NCI-H460 (cell line): ENCODE measurements around the gene PLA2G4F. TPM values are rescaled to one million over a fixed set of nuclear protein-coding genes. Genes with fewer than 3 reads are reported as not detected.
"Not testable (repeated sequence)": the region's sequence is repeated elsewhere in the genome, so short reads cannot be mapped to it uniquely, and the experiment has no call there.

Experiments used
- DNase-seq: peaks from one replicate; pipeline ENCODE4 v3.0.0-alpha.2; 2016; ENCODE audit warnings: low read depth; ENCODE audit errors: extremely low read depth
- small RNA-seq, 2 experiments: library from RNA; depleted of rRNA; stranded (forward); fragments of <200 nt; gene quantifications; one replicate each; pipeline ENCODE3, GENCODE V24; 2014
- total RNA-seq: library from RNA; depleted of rRNA; stranded (reverse); fragments of >200 nt; shearing (Covaris generic); gene quantifications from 2 replicates; pipeline ENCODE4 v1.2.3, GENCODE V29; 2014; rRNA removed

The PLA2G4F gene
- total RNA-seq, 1 experiment from 2014 or later, result not detected

GRCh38 chr15:42104095-42104891, 52.1 kb downstream of the PLA2G4F start:
- DNase-seq, result no peak

GRCh38 chr15:42102646-42103235, 53.7 kb downstream of the PLA2G4F start:
- no peak for DNase-seq

DNA sequence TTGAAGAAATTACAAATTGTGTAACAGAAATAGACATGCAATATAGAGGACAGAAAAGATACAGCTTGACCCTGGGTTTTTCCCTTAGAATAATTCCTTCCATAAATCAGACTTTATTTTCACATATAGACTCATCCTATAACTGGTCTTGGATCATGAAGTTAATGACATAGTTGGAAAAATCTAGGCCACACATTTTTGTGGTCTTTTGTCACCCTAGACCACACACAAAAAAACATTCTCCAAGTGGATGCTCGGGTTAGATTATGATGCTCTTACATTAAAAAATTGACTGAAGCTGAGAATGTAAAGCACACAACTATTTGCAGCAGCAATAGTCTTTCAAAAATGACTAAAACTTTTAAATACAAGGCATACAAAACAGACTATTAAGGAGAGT, 54.6 kb downstream of the PLA2G4F start:
- DNase-seq, result no peak

GRCh38 chr15:42100021-42100800, 56.2 kb downstream of the PLA2G4F start:
- DNase-seq, result no peak

DNA sequence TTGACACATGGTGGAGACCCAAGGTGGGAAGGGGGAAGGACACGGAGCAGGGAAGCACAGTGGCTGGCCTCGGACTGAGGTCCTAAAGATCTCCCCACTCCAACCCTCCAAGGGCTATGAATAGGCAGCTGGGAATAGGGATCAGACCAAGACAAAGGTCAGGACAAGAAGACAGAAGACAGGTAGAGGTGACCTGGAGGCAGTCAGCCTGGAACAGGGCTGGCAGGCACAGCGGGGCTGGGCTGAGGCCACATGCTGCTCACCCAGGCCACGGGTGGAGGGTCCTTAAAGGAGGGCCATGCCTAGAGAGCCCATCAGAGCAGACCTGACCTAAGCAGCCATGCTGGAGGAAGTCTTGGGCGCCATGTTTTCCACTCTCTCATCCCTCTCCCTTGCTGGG, 59.4 kb downstream of the PLA2G4F start:
- no peak for DNase-seq

DNA sequence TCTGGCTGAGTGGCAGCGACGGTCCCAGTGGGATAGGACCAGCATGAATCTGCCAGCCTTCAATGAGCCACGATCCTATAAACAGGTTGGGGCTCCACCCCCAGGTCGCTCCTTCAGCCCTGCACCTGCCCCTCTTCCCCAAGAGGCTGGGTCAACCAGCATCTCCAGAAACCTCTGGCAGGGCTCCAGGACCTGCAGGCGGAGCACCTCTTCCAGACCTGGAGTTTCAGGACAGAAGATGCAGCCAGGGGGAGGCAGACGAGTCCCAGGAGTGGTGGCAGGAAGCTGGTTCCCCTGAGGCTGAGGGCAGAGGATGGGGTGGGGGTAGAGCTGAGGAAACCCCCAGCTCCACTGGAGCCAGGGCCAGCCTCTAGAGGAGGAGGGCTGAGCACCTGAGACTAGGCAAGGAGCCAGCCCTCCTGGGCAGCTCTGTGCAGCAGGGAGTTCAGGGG, 61.9 kb downstream of the PLA2G4F start, which contains the start of gene PLA2G4D:
TSS of gene PLA2G4D (minus strand) at position 51 of the 452 bp plus-strand sequence. CDS start 103 bp downstream, outside the sequence.
- DNase-seq, result no peak

DNA sequence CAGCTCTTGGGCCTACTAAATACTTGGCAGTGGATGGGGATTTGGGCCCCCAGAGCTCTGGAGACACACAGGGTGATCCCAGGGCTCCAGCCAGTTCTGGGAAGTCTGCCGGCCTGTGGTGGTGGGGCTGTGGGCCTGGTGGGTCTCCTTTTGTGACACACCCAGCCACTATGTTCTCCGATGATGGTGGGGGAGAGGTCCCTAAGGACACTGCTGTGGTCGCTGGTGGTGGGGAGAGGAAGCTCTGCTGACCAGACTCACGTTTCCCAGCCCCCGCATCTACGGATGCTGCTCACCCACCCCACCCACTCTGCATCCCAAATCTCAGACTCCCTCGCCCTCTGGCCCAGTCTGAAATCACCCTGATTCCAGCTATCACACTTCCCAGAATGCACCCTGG, 62.5 kb downstream of the PLA2G4F start:
- DNase-seq, result no peak

DNA sequence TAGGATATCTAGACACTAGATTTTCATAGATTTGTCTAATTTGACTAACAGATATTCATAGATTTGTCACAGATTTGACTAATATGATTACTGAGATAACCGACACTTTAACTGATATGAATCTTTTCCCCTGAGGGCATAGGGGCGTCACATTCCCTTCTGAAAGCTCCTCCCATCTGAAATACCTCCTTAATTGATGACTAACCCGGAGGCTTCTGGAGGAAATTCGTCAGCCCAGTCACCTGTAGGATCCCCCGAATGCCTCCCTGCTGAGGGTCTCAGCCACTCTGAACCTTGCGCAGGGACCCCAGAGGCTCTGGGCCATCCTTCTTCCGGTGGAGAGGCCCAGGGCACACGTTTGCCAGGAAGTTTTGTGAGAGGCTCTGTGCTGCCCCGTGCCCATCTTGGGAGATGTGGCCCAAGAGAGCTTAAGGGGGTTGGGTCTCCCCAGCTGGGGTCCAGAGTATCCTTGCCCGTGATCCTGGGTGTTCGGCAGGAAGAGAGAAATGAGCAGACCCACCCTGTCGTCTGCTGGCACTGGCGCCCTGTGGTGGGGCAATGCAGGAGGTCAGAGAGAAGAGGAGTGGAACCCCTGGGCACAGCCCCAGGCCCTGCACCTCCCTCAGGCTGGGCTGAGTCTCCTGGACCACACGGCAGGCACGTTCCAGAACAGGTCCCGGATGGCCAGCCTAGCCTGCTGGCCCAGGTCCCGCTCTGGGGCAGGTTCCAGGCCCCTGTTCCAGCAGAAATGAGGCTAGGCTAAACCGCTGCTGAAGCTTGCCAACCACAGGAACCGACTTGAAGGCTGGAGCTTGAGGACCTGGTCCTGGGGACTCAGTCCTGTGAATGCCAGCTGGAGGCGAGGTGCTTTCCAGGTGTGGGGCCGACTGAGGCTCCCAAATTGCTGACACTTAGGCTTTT, 63.8 kb downstream of the PLA2G4F start:
- DNase-seq, result peak; percentile 1

DNA sequence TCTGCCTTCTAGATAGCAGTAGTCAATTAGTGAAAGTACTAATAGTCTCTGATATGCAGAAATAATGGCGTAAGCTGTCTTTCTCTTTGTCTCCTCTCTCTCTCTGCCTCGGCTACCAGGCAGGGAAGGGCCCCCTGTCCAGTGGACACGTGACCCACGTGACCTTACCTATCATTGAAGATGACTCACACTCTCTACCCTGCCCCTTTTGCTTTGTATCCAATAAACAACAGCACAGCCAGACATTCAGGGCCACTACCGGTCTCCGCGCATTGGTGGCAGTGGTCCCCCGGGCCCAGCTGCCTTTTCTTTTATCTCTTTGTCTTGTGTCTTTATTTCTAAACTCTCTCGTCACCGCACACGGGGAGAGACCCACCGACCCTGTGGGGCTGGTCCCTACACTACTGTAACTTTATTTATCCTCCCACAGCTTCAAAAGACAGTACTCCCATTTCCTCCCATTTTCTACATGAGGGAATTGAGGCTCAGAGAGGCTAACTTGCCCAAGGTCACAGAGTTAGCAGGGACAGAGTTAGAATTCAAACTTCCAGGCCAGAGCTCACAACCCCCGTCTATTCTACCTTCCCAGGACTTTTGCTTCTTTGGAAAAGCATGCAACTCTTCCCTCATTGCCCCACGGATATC, 64.6 kb downstream of the PLA2G4F start:
- not testable (repeated sequence) for DNase-seq

DNA sequence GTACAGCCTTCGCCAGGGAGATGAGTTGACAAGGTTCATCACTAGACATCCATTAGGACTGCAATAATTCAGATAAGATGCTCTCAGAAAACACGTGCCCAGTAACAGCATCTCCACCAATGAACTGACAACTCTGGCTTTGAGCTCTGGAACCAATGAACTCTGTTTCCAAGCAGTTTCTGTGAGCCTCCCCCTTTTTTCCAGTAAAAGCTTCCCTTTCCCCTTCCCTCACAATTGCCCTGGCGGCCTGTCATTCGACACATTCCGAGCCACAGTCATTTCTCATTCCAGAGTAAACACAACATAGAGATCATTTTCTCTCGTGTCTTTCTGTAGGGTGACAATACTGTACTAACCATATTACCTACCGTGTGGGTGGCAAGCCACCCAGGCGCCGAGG, 65.7 kb downstream of the PLA2G4F start:
- DNase-seq, result no peak

DNA sequence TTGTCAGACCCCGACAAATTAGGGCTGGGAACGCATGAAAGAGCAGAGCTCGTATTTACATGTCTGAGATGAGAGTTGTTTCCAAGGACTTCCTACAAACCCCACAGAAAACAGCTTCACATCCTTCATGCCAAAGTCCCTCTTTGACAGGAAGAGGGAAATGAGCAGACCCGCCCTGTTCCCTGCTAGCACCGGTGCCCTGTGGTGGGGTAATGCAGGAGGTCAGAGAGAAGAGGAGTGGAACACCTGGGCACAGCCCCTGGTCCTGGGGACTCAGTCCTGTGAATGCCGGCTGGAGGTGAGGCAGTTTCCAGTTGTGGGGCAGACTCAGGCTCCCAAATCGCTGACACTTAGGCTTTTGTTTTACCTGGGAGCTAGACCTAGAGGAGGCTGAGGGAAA, 66.1 kb downstream of the PLA2G4F start:
- no peak for DNase-seq

- DNase-seq, result no peak
These were observed 66.5 kb downstream of the PLA2G4F start for GRCh38 chr15:42089942-42090341.

Small RNA genes lying within 50 kb of the gene (small RNA-seq; reads per million reads assigned to genes)
- gene MIR627, result 0.06 to 1.1 reads per million in 2 experiments

Other genes starting within 250 kb of the PLA2G4F start
- gene EHD4, start 184.1 kb downstream of the PLA2G4F start, total RNA-seq, result 6.7 and 7.4 TPM in 2 replicates
- gene PLA2G4E, start 135.6 kb downstream of the PLA2G4F start, total RNA-seq, result not detected in 2 replicates
- not detected in 2 replicates for gene PLA2G4D, start 62.1 kb downstream of the PLA2G4F start, total RNA-seq
- gene VPS39, start 51.7 kb upstream of the PLA2G4F start, total RNA-seq, result 18.8 and 27.0 TPM in 2 replicates
- gene GANC, start 116.6 kb upstream of the PLA2G4F start, total RNA-seq, result 9.2 and 12.6 TPM in 2 replicates
- 67.1 and 73.4 TPM in 2 replicates for gene TMEM87A, start 116.8 kb upstream of the PLA2G4F start, total RNA-seq
- gene CAPN3, start 202.9 kb upstream of the PLA2G4F start, total RNA-seq, result 0.43 and 1.6 TPM in 2 replicates